SJSA1 (cell line): Measurements from ENCODE around the gene PTPRM. TPM values are rescaled to one million over a fixed set of nuclear protein-coding genes. Genes with fewer than 3 reads are reported as not detected.

Experiments used
- DNase-seq, 2 experiments: peaks; one replicate each; pipeline ENCODE4 v3.0.0-alpha.2; 2015 to 2020; ENCODE audit warnings: low spot score in 2 of 2, low read depth in 1 of 2
- H3K27ac ChIP-seq: fragments of 250-450 bp; sonication (Bioruptor Pico); 2 replicates; pipeline ENCODE4 v1.5.1; 2020; ENCODE audit warnings: mild to moderate bottlenecking, moderate library complexity
- H3K27me3 ChIP-seq: fragments of 250-450 bp; sonication (Bioruptor Pico); replicated peaks from 2 replicates; pipeline ENCODE4 v1.5.1; 2020; ENCODE audit warnings: mild to moderate bottlenecking, moderate library complexity
- H3K36me3 ChIP-seq: fragments of 250-450 bp; sonication (Bioruptor Pico); 2 replicates; pipeline ENCODE4 v1.5.1; 2020; ENCODE audit warnings: mild to moderate bottlenecking
- H3K4me1 ChIP-seq: fragments of 250-450 bp; sonication (Bioruptor Pico); replicated peaks from 2 replicates; pipeline ENCODE4 v1.6.1; 2021; ENCODE audit warnings: mild to moderate bottlenecking
- H3K4me3 ChIP-seq: fragments of 250-450 bp; sonication (Bioruptor Pico); 2 replicates; pipeline ENCODE4 v1.5.1; 2020; ENCODE audit warnings: mild to moderate bottlenecking
- H3K9me3 ChIP-seq: fragments of 250-450 bp; sonication (Bioruptor Pico); replicated peaks from 2 replicates; pipeline ENCODE4 v1.5.1; 2020; ENCODE audit warnings: mild to moderate bottlenecking
- total RNA-seq: library from RNA; depleted of rRNA; stranded (reverse); fragments of >200 nt; shearing (Covaris generic); gene quantifications from 2 replicates; pipeline ENCODE4 v1.2.3, GENCODE V29; 2014

Gene PTPRM
- total RNA-seq, 1 experiment from 2014 or later: 68.3 TPM

GRCh38 chr18:8314124-8314523 lies 747.0 kb downstream of the PTPRM start:
- Histone ChIP-seq H3K27me3 (no peaks in the 10 kb centered on the region), H3K4me3 (no peak overlapping the region), H3K27ac (no peak overlapping the region), H3K4me1 (0 out of 2 replicates have a peak, but pooled peaks cover 3% of the 10 kb centered on the region), H3K36me3 (no peaks in the 10 kb centered on the region), H3K9me3 (no peaks in the 10 kb centered on the region)
- no peak for DNase-seq

DNA sequence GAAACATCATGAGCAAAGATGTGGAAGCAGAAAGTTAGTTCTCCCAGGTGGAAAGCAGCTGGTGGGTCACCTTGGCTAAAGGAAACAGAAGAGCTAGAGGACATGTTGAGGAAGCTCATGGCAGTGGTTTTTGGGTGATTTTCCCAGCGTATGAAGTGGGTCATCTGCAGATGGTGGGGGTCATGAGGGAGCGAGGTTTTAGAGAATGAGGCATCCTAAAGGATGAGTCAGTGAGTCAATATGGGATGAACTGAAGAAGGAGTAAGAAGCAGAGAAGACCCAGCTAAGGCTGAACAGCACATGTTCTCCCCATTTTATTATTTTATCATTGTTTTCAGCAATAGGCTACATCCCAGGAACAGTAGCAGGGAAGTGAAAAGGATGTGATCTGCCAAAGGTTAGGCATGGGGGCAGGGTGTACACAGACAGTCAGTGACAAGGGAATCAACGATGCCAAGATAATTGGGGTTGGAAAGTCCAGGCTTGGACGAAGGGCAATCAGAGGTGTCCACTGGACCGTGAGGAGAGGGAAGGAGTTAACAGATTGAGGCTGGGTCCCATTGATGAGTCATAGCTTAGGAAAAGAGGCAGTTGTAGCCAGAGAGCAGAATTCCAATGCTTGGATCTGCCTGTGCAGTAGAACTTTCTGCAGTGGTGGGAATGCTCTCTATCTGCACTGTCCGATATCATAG lies 752.8 kb downstream of the PTPRM start:
- Histone ChIP-seq H3K27ac (no peak overlapping the region), H3K4me1 (peaks cover 15% of the 10 kb centered on the region), H3K36me3 (no peaks in the 10 kb centered on the region), H3K9me3 (no peaks in the 10 kb centered on the region), H3K27me3 (no peaks in the 10 kb centered on the region), H3K4me3 (no peak overlapping the region)
- DNase-seq: no peak

- Histone ChIP-seq H3K9me3 (no peaks in the 10 kb centered on the region), H3K27ac (no peak overlapping the region), H3K36me3 (no peaks in the 10 kb centered on the region), H3K4me3 (no peak overlapping the region), H3K4me1 (peaks cover 14% of the 10 kb centered on the region), H3K27me3 (no peaks in the 10 kb centered on the region)
- DNase-seq: no peak
These were observed 755.4 kb downstream of the PTPRM start for GRCh38 chr18:8322486-8322885.

DNA sequence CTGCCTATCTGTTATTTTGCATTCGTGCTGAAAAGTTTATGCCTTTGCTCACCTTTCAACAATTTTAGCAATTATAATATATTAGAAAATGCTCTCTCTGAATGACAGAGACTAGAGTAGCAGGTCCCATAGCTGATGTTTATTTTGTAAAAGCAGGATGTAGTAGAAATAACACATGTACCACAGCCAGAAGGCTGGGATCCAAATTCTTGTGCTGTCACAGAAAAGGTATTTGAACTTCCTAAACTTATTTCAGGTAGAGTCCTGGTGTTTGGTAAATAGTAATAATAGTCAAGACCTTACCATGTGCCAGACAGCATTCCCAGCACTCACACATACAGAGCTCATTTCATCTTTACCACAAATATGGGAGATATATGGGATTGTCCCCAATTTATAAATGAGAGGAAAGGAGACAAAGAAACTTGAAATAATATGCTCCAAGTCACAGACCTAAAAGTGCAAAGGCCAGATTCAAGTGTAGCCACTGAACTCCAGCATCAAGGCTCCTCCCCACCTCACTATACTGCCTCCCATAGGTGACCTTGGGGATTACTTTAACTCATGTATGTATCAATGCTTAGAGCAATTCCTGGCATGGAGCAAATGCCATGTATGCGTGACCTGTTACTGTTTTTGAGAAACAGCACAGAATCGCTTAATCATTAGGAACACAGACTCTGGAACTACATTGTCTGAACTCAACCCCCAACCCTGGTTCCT lies 757.4 kb downstream of the PTPRM start:
- Histone ChIP-seq H3K9me3 (no peaks in the 10 kb centered on the region), H3K4me3 (no peak overlapping the region), H3K36me3 (no peaks in the 10 kb centered on the region), H3K4me1 (peaks cover 23% of the 10 kb centered on the region), H3K27me3 (no peaks in the 10 kb centered on the region), H3K27ac (no peak overlapping the region)
- no peak for DNase-seq

DNA sequence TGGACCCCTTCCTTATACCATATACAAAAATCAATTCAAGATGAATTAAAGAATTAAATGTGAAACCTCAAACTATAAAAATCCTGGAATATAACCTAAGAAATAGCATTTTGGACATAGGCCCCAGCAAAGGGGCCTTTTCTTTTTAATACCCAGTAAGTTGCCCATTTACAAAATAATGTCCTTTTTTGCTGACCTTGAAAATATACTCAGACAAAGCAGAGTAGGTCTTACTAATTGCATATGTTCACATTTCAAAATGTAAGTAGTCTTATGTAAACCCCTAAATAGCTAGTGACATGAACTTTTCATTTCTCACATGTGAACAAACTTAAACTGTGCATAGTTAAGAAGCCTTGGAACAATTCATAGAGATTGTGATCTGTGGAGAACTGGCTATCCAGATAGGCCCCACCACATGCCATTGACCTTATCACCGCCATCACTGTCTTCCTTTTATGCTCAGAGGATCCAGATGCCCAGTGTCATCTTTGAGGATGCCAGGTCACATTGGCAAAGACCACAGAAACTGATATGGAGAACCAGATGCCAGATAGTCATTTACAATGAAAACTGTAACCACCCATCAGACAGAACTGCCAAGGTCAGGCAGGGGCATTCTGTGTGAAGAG lies 759.8 kb downstream of the PTPRM start:
- Histone ChIP-seq H3K27ac (no peak overlapping the region), H3K4me1 (peaks cover 27% of the 10 kb centered on the region), H3K9me3 (no peaks in the 10 kb centered on the region), H3K36me3 (no peaks in the 10 kb centered on the region), H3K27me3 (no peaks in the 10 kb centered on the region), H3K4me3 (no peak overlapping the region)
- DNase-seq: no peak

- Histone ChIP-seq H3K4me3 (no peak overlapping the region), H3K27me3 (no peaks in the 10 kb centered on the region), H3K4me1 (peaks cover 27% of the 10 kb centered on the region), H3K9me3 (no peaks in the 10 kb centered on the region), H3K27ac (no peak overlapping the region), H3K36me3 (no peaks in the 10 kb centered on the region)
- no peak for DNase-seq
These were observed 761.0 kb downstream of the PTPRM start for GRCh38 chr18:8328126-8328525.

DNA sequence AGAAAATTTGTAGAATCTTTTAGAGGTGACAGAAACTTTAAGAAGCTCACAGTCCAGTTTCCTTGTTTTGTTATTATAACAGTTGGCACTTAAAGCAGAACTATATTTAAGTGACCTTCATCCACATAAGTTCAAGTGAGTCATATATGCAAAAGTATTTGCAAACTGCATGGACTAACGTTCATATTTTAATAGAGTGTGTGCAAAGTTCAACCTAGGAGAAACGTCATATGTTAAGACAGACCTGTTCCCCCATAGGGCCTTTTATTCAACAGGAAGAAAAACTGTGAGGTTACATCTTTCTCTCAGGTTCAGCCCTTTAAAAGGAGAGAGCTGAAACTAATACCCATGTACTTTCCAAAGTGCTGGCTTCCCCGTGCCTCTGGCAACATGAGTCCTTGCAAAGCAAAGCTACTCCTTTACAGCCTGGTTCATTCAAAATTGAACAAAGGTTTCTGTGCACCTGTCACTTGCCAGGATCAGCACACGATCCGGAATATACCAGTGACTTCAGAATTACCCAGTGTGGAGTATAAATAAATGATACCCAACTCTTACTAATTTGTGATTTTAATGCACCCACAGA lies 762.2 kb downstream of the PTPRM start:
- no peaks in the 10 kb centered on the region for H3K36me3 ChIP-seq
- no peak overlapping the region for H3K27ac ChIP-seq
- no peak for DNase-seq
- no peaks in the 10 kb centered on the region for H3K9me3 ChIP-seq
- no peak overlapping the region for H3K4me3 ChIP-seq
- H3K4me1 ChIP-seq: peaks cover 23% of the 10 kb centered on the region
- no peaks in the 10 kb centered on the region for H3K27me3 ChIP-seq

- H3K27me3 ChIP-seq: no peaks in the 10 kb centered on the region
These were observed 763.5 kb downstream of the PTPRM start for GRCh38 chr18:8330575-8330974.

DNA sequence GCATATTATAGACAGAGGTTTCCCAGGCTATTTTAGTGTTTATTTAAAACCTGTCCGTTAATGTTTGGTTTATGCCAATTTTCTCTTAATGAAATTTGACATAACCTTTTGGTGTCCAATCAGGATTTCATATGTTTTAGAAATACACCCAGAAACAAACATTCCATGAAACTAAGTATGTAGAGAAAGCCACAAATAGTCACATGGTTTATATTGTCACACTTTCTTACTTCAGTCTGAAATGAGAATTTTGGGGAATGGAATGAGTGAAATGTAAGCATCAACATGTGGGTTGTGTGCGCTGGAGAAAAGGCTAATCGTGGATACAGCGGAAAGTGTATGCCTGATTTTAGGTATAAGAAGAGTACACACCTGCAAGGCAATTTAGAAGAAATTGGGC lies 765.2 kb downstream of the PTPRM start:
- Histone ChIP-seq H3K9me3 (no peaks in the 10 kb centered on the region), H3K4me3 (no peak overlapping the region), H3K36me3 (no peaks in the 10 kb centered on the region), H3K27ac (no peak overlapping the region), H3K4me1 (peaks cover 22% of the 10 kb centered on the region; the same call in 1 of the 2 replicates), H3K27me3 (no peaks in the 10 kb centered on the region)
- peak in 1 of 2 experiments; percentile 44 for DNase-seq

More at GRCh38 chr18:8330575-8330974, 763.5 kb downstream of the PTPRM start:
- Histone ChIP-seq H3K4me3 (no peak overlapping the region), H3K9me3 (no peaks in the 10 kb centered on the region), H3K4me1 (peaks cover 22% of the 10 kb centered on the region; the same call in 1 of the 2 replicates), H3K27ac (no peak overlapping the region), H3K36me3 (no peaks in the 10 kb centered on the region)
- no peak for DNase-seq

DNA sequence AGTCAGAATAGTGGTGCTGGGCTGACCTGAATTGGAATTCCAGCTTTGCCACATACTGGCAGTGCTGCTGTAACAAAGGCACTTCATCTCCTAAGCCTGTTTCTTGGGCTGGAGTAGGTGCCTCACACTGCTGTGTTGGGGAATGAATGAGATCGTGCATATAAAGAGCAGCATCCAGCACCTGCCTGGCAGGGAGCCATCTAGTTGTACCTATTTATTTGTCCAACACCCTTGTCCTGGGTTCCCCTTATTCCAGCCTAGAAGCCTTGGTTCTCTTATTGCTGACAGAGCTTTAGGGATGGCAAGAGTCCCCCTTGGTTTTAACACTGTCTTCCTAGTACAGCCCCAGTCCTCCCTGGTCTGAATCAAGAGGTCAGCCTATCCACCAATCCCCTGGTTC lies 766.8 kb downstream of the PTPRM start:
- Histone ChIP-seq H3K4me1 (peaks cover 17% of the 10 kb centered on the region), H3K27ac (no peak overlapping the region), H3K9me3 (no peaks in the 10 kb centered on the region), H3K27me3 (no peaks in the 10 kb centered on the region), H3K4me3 (no peak overlapping the region), H3K36me3 (no peaks in the 10 kb centered on the region)
- no peak for DNase-seq

DNA sequence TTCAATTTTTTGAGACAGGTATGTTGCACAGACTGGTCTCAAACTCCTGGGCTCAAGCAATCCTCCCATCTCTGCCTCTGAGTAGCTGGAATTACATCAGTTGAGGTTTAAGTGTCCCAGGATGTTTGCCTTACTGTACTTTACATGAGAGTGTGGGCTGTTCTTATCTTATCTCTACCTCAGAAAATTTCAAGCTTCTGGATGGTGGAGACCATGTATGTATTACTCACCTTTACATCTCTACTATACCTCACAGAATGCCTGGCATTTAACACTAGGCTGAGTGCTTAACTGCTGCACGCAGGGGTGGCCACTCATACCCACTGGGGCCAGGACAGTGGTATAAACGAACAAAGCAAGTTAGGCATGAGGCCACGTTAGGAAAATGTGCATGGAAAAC lies 770.1 kb downstream of the PTPRM start:
- Histone ChIP-seq H3K27ac (no peak overlapping the region), H3K36me3 (no peaks in the 10 kb centered on the region), H3K27me3 (no peaks in the 10 kb centered on the region), H3K9me3 (no peaks in the 10 kb centered on the region), H3K4me1 (peaks cover 38% of the 10 kb centered on the region), H3K4me3 (no peak overlapping the region)
- no peak for DNase-seq

DNA sequence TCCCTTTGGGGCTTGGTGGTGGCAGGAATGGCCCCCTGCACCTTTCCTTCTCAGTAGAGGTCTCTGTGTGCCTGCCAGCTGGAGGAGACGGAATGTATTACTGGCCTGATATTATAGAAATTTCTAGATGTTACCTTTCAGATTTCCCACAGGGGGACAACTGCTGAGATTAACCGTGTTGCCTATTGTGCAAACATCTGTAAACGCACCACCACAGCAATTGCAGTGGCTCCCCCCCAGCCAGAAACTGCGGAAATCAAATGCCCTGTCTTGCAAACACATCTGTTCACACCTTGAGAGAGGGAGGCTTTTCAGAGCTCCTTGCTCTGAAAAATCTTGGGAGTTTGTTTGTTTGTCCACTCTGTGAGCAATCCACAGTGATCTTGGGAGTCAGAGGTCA lies 772.1 kb downstream of the PTPRM start:
- Histone ChIP-seq H3K4me1 (peaks cover 40% of the 10 kb centered on the region), H3K27me3 (no peaks in the 10 kb centered on the region), H3K9me3 (no peaks in the 10 kb centered on the region), H3K36me3 (no peaks in the 10 kb centered on the region; the same call in 1 of the 2 replicates), H3K4me3 (no peak overlapping the region), H3K27ac (no peak overlapping the region; the same call in 1 of the 2 replicates)
- no peak for DNase-seq

DNA sequence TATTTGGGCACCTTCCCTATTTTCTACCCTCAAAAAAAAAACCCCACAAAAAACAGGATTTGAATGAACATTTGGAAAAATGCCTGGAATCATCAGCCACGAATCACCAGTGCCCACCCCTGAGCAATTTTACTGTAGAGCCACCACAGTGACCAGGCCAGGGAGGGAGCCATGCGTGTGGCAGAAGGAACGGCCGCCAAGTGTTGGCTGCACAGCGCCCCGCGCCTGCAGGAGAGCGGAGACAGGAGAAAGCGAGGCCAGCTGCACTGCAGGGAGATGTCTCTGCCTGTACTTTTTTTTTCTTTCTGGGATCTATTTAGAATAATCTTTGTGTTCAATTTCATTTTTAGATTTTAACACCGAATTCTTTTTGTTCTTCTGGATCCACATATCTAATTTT lies 772.8 kb downstream of the PTPRM start:
- Histone ChIP-seq H3K36me3 (no peaks in the 10 kb centered on the region; the same call in 1 of the 2 replicates), H3K27ac (peak overlapping the region; percentile 84; the same call in 1 of the 2 replicates), H3K4me3 (no peak overlapping the region), H3K27me3 (no peaks in the 10 kb centered on the region), H3K9me3 (no peaks in the 10 kb centered on the region), H3K4me1 (peaks cover 40% of the 10 kb centered on the region)
- peak; percentile 51 to 58 for DNase-seq
